Ovary (tissue), 9 donors: ENCODE data around the gene IFT57. TPM values are rescaled to one million over a fixed set of nuclear protein-coding genes. Genes with fewer than 3 reads are reported as not detected.
"Not testable (repeated sequence)": the region's sequence is repeated elsewhere in the genome, so short reads cannot be mapped to it uniquely, and the experiment has no call there.

Source experiments
- DNase-seq, 5 donors: peaks; one replicate each; pipeline ENCODE4 v3.0.0-alpha.2; 2019 to 2020
- H3K27ac ChIP-seq, 2 donors: fragments of 200-600 bp; one replicate each; pipeline versions ENCODE4 v1.5.1 to v1.8.0; 2019 to 2022
- H3K27me3 ChIP-seq: fragments of 200-600 bp; one replicate; pipeline ENCODE4 v1.8.0; 2022
- H3K36me3 ChIP-seq: fragments of 200-600 bp; sonication (generic); one replicate; pipeline ENCODE4 v1.5.1; 2019
- H3K4me1 ChIP-seq: one replicate; pipeline ENCODE4 v1.8.1; 2013; ENCODE audit warnings: mild to moderate bottlenecking, moderate library complexity; ENCODE audit not compliant: insufficient read depth
- H3K4me3 ChIP-seq: fragments of 200-600 bp; sonication (generic); one replicate; pipeline ENCODE4 v1.5.1; 2017
- H3K9me3 ChIP-seq, 2 donors: fragments of 200-600 bp in 1 of 2; sonication (generic) in 1 of 2; one replicate each; pipeline versions ENCODE4 v1.5.1 to v1.8.1; 2013 to 2019; ENCODE audit warnings: mild to moderate bottlenecking in 1 of 2, moderate library complexity in 1 of 2
- EP300 ChIP-seq: sonication (generic); formaldehyde crosslinking; IDR thresholded peaks from one replicate; pipeline ENCODE4 v1.6.1; 2017; ENCODE audit warnings: antibody characterized with exemption
- POLR2A ChIP-seq: fragments of 450-650 bp; IDR thresholded peaks from one replicate; pipeline ENCODE4 v1.6.1; 2017; ENCODE audit warnings: antibody characterized with exemption, mild to moderate bottlenecking, moderate library complexity
- WGBS, 3 donors: extraction: QIAGEN DNeasy Blood & Tissue Kit in 1 of 3; methylation state at CpG; one replicate each; pipeline versions ENCODE4 v1.1.5 to v1.1.7; 2013 to 2017; 5-methylcytosine and 5-hydroxymethylcytosine counted together
- intact Hi-C, 4 donors: fragments of 100-400 bp; cut with DNase I; formaldehyde crosslinking; loops; one replicate each; pipeline versions ENCODE4 v1.11.0 to v1.15.1; 2022 to 2023
- polyA plus RNA-seq, 2 donors: library from polyadenylated mRNA; stranded (reverse); fragments of 200-250 nt in 1 of 2; fragments of 350-450 nt in 1 of 2; fragmentation: Illumina TruSeq in 1 of 2; extraction: RNeasy Lipid Tissue Mini Kit (QIAGEN cat#74804) in 1 of 2; gene quantifications; one replicate each; pipeline ENCODE4 v1.2.3, GENCODE V29; 2013 to 2014
- total RNA-seq, 7 donors: library from RNA; depleted of rRNA in 2 of 7; stranded (reverse); fragments of >200 nt in 2 of 7; fragmentation: NEBNext Ultra II Directional in 3 of 7; extraction: Animal tissue kit (Norgen Biotek cat#: 25700) in 3 of 7; gene quantifications; one replicate each; pipeline versions ENCODE4 v1.1.0 to v1.2.4, GENCODE V29; 2016 to 2023
- TF ChIP-seq, protein P1 (sequence below), 3 donors: fragments of 450-650 bp in 2 of 3; fragments of 200-600 bp in 1 of 3; IDR thresholded peaks; one replicate each; pipeline versions ENCODE4 v1.5.1 to v1.8.0; 2016 to 2022; ENCODE audit warnings: antibody characterized with exemption in 3 of 3, mild to moderate bottlenecking in 1 of 3
- donor health status: DM: no; HTN: no; CAD: no; lungs with moderate emphysema.
- donor health status: DM: no; HTN: no; CAD: no.
- donor health status: Bipolar disorder and iron deficiency.
- donor health status: DM: yes; HTN: yes; CAD: no.
- donor health status: DM: no; HTN: no; CAD: no.
- donor health status: DM: yes; HTN: yes; CAD: no.

The IFT57 gene
- total and polyA plus RNA-seq, 9 donors: 31.0 to 155 (median 50.0) TPM

DNA sequence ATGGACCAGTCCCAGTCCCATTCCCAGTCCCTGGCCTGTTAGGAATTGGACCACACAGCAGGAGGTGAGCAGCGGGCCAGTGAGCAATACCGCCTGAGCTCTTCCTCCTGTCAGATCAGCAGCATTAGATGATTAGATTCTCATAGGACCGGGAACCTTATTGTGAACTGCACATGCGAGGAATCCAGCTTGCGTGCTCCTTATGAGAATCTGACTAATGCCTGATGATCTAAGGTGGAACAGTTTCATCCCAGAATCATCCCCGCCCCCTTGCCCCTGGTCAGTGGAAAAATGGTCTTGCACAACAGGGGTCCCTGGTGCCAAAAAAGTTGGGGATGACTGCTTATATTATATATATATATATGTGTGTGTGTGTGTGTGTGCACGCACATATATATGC lies 63.1 kb downstream of the IFT57 start:
- H3K36me3 ChIP-seq: no peaks in the 10 kb centered on the region
- intact Hi-C loops: no loop called here
- TF ChIP-seq, protein P1, sequence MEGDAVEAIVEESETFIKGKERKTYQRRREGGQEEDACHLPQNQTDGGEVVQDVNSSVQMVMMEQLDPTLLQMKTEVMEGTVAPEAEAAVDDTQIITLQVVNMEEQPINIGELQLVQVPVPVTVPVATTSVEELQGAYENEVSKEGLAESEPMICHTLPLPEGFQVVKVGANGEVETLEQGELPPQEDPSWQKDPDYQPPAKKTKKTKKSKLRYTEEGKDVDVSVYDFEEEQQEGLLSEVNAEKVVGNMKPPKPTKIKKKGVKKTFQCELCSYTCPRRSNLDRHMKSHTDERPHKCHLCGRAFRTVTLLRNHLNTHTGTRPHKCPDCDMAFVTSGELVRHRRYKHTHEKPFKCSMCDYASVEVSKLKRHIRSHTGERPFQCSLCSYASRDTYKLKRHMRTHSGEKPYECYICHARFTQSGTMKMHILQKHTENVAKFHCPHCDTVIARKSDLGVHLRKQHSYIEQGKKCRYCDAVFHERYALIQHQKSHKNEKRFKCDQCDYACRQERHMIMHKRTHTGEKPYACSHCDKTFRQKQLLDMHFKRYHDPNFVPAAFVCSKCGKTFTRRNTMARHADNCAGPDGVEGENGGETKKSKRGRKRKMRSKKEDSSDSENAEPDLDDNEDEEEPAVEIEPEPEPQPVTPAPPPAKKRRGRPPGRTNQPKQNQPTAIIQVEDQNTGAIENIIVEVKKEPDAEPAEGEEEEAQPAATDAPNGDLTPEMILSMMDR (IDR thresholded peaks at IDR 0.05): no peak
- no peak for TF ChIP-seq EP300
- TF ChIP-seq POLR2A: no peak
- no peak overlapping the region for H3K27ac ChIP-seq
- no peaks in the 10 kb centered on the region for H3K27me3 ChIP-seq
- 90 to 96% (median 95%) methylated on average over 7 of the region's 7 CpGs for WGBS, 3 donors
- H3K9me3 ChIP-seq: no peaks in the 10 kb centered on the region
- no peak for DNase-seq
- H3K4me3 ChIP-seq: no peak overlapping the region
- H3K4me1 ChIP-seq: peaks cover 3% of the 10 kb centered on the region

GRCh38 chr3:108158251-108158650 lies 64.0 kb downstream of the IFT57 start:
- Histone ChIP-seq H3K4me1 (peaks cover 3% of the 10 kb centered on the region), H3K36me3 (no peaks in the 10 kb centered on the region), H3K9me3 (no peaks in the 10 kb centered on the region), H3K27me3 (no peaks in the 10 kb centered on the region), H3K27ac (no peak overlapping the region), H3K4me3 (no peak overlapping the region)
- TF ChIP-seq EP300: no peak
- TF ChIP-seq, protein P1 (IDR thresholded peaks at IDR 0.05): no peak
- TF ChIP-seq POLR2A: no peak
- no peak for DNase-seq
- intact Hi-C loops: no loop called here
- WGBS, 3 donors: 6 to 36% (median 19%) methylated on average over 1 of the region's 1 CpG

- no peaks in the 10 kb centered on the region for H3K27me3 ChIP-seq
- H3K27ac ChIP-seq: no peak overlapping the region
- H3K9me3 ChIP-seq: no peaks in the 10 kb centered on the region
- WGBS, 3 donors: 60 to 85% (median 81%) methylated on average over 2 of the region's 2 CpGs
- TF ChIP-seq, protein P1 (IDR thresholded peaks at IDR 0.05): no peak
- TF ChIP-seq EP300 (no peak), POLR2A (no peak)
- H3K4me3 ChIP-seq: no peak overlapping the region
- H3K36me3 ChIP-seq: no peaks in the 10 kb centered on the region
- H3K4me1 ChIP-seq: peaks cover 5% of the 10 kb centered on the region
- intact Hi-C loops: no loop called here
- no peak for DNase-seq
These were observed 65.0 kb downstream of the IFT57 start for GRCh38 chr3:108157273-108157672.

- Histone ChIP-seq H3K36me3 (no peaks in the 10 kb centered on the region), H3K27me3 (no peaks in the 10 kb centered on the region), H3K9me3 (no peaks in the 10 kb centered on the region), H3K27ac (no peak overlapping the region), H3K4me3 (no peak overlapping the region), H3K4me1 (peaks cover 5% of the 10 kb centered on the region)
- intact Hi-C loops: no loop called here
- 12 to 39% (median 13%) methylated on average over 4 of the region's 4 CpGs for WGBS, 3 donors
- no peak for DNase-seq
- TF ChIP-seq EP300 (no peak), POLR2A (no peak)
- TF ChIP-seq, protein P1 (IDR thresholded peaks at IDR 0.05): no peak
These were observed 65.8 kb downstream of the IFT57 start for GRCh38 chr3:108156312-108156853.

DNA sequence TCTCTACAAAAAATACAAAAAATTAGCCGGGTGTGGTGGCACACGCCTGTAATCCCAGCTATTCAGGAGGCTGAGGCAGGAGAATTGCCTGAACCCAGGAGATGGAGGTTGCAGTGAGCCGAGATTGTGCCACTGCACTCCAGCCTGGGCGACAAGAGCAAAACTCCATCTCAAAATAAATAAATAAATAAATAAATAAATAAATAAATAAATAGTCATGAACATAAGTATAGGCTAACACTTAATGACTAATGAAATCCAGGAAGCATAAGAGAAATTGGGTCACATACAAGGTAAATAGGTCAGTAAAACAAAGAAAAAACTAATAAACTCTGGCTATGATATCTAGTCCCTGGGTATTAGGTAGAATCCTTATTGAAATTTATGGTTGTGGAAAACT lies 66.6 kb downstream of the IFT57 start:
- H3K4me3 ChIP-seq, H3K4me1 ChIP-seq, intact Hi-C loops, H3K36me3 ChIP-seq, DNase-seq, H3K9me3 ChIP-seq, H3K27ac ChIP-seq, H3K27me3 ChIP-seq: not testable (repeated sequence)
- 83 to 99% (median 96%) methylated on average over 4 of the region's 4 CpGs for WGBS, 3 donors
